SKM-1 (cell line): Measurements from ENCODE around the gene KDM1A.
"Not testable (repeated sequence)": the region's sequence is repeated elsewhere in the genome, so short reads cannot be mapped to it uniquely, and the experiment has no call there.

Experiments used
- DNase-seq: peaks from one replicate; lab custom pipeline; 2025; ENCODE audit not compliant: unreplicated experiment; lab: John Stamatoyannopoulos, UW

The KDM1A gene

DNA sequence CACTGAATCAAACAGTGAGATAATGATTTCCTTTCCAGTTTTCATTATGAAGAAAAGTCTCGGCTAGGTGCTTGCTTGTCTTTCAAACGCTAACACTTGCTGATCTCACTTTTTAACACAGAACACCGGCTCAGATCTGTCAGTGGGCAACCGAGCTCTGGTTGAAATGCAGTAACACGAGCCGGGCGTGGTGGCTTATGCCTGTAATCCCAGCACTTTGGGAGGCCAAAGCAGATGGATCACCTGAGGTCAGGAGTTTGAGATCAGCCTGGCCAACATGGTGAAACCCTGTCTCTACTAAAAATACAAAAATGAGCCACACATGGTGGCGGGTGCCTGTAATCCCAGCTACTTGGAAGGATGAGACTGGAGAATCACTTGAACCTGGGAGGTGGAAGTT lies 9.2 kb upstream of the KDM1A start:
- not testable (repeated sequence) for DNase-seq

GRCh38 chr1:23013657-23014056 lies 5.6 kb upstream of the KDM1A start:
- DNase-seq: peak; percentile 43

DNA sequence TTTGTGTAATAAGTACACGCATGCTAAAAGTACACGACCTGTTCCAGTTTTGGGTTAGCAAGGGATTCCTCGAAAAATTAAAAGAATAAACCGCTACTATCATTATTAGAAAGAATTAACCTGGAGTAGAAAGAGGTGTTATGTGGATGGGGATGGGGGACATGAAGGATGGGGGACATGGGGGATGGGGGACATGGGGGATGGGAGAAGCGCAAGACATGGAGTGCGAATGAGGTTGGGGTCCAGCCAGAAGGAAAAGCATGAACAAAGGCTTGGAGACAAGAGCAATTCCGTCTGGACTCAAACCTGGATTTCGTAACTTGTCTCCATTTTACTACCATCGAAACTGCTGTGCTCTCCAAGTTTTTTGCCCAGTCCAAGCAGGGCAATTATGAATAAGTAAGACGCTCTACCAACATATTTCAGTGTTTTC lies 591 bp upstream of the KDM1A start:
- no peak for DNase-seq

DNA sequence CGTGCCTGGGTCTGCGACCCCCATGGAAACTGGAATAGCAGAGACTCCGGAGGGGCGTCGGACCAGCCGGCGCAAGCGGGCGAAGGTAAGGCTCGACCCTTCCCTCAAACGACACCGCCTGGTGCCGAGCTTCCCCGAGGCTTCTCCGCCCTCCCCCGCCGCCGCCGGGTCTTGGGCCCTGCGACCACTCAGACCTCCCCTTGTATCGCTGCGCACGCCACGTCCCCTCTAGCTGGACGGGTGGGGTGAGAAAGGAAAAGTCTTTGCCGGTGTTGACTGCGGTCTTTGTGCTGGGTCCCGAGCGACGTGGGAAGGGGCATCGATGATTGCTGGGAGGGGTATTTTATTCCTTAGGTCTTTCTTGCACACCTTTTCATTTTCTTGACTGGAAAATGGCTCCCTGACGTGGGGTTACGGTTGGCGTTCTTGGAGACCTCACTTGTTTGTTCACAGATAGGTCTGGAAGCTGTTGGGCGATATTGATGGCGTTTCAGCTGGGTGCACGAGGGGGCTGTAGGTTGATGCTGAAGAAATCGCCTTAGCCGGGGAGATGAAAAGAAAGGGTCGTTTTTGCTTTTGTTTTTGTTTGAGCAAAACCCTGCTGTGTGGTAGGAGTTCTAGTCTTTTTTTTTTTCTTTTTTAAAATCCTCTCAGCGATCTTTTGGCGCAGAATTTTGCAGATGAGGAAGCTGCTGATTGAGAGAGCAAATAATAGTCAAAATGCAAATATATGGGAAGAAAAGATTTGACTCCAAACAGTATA lies 776 bp downstream of the KDM1A start:
- no peak for DNase-seq

DNA sequence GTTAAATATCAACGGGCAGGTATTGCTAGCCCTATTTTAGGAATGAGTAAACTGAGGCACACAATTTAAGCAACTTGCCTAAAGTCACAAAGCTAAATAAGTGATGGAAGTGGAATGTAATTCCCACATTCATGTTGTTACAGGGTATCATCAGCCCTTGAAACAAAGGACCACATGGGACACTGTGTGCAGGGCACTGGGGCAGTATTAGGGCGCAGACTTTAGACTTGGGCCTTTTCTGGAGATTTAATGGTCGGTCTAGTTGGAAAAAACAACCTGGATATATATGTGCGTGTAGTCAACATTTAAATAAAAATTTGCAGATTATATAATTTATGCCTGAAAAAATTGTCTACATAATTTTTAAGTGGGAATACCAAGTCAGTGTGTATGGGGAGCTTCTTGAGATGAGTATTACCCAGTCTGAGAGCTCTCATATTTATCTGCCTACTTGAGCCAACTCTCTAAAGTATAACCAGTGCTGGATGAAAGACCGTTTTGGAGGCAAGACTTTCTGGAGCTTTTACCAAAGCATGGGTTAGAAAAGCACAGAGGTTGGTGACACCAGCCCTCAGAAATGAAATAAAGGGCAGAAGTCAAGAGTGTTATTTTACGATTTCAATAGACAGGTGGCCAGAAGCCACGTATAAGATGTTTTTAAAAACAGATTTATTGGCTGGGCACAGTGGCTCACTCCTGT lies 1.6 kb downstream of the KDM1A start:
- DNase-seq: no peak

DNA sequence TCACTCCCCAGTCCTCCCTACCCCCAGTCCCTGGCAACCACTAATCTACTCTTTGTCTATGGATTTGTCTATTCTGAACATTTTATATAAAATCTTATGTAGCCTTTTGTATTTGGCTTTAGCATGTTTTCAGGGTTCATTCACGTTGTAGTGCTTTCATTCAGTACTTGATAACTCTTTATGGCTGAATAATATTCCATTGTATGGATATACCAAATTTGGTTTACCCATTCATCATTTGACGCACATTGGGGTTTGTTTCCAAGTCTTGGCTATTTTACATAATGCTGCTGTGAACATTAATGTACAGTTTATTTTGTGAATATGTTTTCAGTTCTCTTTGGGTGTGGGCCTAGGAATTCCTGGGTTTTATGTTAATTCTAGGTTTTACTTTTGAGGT lies 2.6 kb downstream of the KDM1A start:
- no peak for DNase-seq

- no peak for DNase-seq
Observed at GRCh38 chr1:23023174-23023845, 4.0 kb downstream of the KDM1A start.

- no peak for DNase-seq
Observed at GRCh38 chr1:23026568-23026967, 7.3 kb downstream of the KDM1A start.

GRCh38 chr1:23027352-23027907 lies 8.2 kb downstream of the KDM1A start:
- no peak for DNase-seq

DNA sequence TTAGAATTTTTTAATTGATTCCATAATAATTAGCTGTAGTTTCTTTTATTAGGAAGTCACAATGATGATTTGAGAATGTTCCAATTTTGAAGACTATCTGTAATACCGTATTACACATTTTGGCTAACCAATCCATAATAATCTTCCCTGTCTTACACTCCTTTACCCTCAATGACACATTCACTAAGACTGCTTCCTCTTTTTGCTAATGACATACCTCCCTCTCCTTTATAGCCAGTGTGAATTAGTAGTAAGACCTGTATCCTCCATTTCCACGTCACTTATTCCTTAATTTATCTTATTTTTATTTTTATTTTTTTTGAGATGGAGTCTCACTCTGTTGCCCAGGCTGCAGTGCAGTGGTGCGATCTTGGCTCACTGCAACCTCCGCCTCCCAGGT lies 10.1 kb downstream of the KDM1A start:
- DNase-seq: no peak

- no peak for DNase-seq
Observed at GRCh38 chr1:23035823-23036452, 16.7 kb downstream of the KDM1A start.

GRCh38 chr1:23037081-23037740 lies 17.9 kb downstream of the KDM1A start:
- DNase-seq: no peak

GRCh38 chr1:23039308-23039826 lies 20.1 kb downstream of the KDM1A start:
- DNase-seq: no peak

DNA sequence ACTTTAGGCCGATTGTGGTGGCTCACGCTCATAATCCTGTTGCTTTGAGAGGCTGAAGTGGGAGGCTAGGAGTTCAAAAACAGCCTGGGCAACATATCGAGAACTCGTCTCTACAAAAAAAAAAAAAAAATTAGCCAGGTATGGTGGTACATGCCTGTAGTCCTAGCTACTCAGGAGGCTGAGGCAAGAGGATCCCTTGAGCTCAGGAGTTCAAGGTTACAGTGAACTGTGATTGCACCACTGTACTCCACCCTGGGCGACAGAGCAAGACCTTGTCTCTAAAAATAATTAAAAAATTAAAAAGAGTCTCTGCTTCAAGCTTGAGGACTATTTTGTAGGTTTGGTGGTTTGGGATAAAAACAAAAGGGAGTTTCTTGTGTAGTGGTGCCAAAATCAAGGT lies 21.2 kb downstream of the KDM1A start:
- DNase-seq: no peak

- DNase-seq: no peak
Observed at GRCh38 chr1:23044035-23044434, 24.8 kb downstream of the KDM1A start.

DNA sequence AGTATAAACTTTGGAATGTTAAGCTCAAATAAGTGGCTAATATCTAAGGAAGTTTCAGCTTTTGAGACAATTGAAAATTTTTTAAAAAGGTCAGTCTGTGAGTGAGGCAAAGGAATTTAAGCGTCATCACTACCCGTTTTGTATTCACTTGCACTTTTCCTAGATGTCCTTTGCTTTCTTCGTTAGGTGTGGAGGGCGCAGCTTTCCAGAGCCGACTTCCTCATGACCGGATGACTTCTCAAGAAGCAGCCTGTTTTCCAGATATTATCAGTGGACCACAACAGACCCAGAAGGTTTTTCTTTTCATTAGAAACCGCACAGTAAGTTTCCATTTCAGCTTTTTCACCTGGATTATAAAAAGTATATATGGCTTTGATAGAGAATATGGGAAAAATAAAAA lies 30.9 kb downstream of the KDM1A start:
- DNase-seq: no peak

GRCh38 chr1:23051290-23051909 lies 32.1 kb downstream of the KDM1A start:
- no peak for DNase-seq

- DNase-seq: no peak
Observed at GRCh38 chr1:23057301-23057700, 38.0 kb downstream of the KDM1A start.

- DNase-seq: no peak
Observed at GRCh38 chr1:23062271-23062670, 43.0 kb downstream of the KDM1A start.

GRCh38 chr1:23065385-23065784 lies 46.1 kb downstream of the KDM1A start:
- DNase-seq: no peak
